ENCODE measurements around the gene MARS1.

- TF ChIP-seq RBAK (tag by site-specific recombination; IDR thresholded peaks at IDR 0.05), result no peak
- TF ChIP-seq CTCF (tag by site-specific recombination; IDR thresholded peaks at IDR 0.05), result no peak
- TF ChIP-seq ZNF146 (tag by site-specific recombination; IDR thresholded peaks at IDR 0.05), result no peak
- no peak for TF ChIP-seq ZNF121 (tag by site-specific recombination; IDR thresholded peaks at IDR 0.05)
- TF ChIP-seq PBX3 (CRISPR knock-in tag; IDR thresholded peaks at IDR 0.05), result no peak
- no peak for TF ChIP-seq ATF2 (tag by site-specific recombination; IDR thresholded peaks at IDR 0.05; ENCODE audit: low read depth)
Observed at GRCh38 chr12:57524814-57525614, 37.1 kb downstream of the MARS1 start.
